H1 (cell line): ENCODE results near the gene NAXE. TPM values are rescaled to one million over a fixed set of nuclear protein-coding genes. Genes with fewer than 3 reads are reported as not detected.

Experiments used
- ASH2L ChIP-seq: fragments of 200-600, 300-600 bp; sonication (generic); IDR thresholded peaks from one replicate; pipeline ENCODE4 v1.7.1; 2017; ENCODE audit warnings: low read length
- BACH1 ChIP-seq: IDR thresholded peaks from 2 replicates; pipeline ENCODE4 v1.6.1; 2012; ENCODE audit warnings: low read length, improper control_type of control experiment
- CEBPB ChIP-seq: IDR thresholded peaks from 2 replicates; pipeline ENCODE4 v1.6.1; 2012; ENCODE audit warnings: low read depth, low read length
- EGR1 ChIP-seq: IDR thresholded peaks from 2 replicates; pipeline ENCODE4 v1.6.1; 2011; ENCODE audit warnings: low read depth, low read length, borderline replicate concordance
- EZH2 ChIP-seq: fragments of 200-600 bp; sonication (generic); IDR thresholded peaks from 2 replicates; pipeline ENCODE4 v1.7.1; 2012; ENCODE audit warnings: low read depth, mild to moderate bottlenecking, moderate library complexity, low read length, inconsistent platforms; ENCODE audit not compliant: severe bottlenecking
- GABPA ChIP-seq: IDR thresholded peaks from 2 replicates; pipeline ENCODE4 v1.6.1; 2011; ENCODE audit warnings: mild to moderate bottlenecking, low read length, moderate library complexity, borderline replicate concordance; ENCODE audit not compliant: insufficient read depth
- NANOG ChIP-seq: IDR thresholded peaks from 2 replicates; pipeline ENCODE4 v1.6.1; 2011; ENCODE audit warnings: low read length, low read depth, mild to moderate bottlenecking, inconsistent platforms; ENCODE audit not compliant: insufficient read depth, poor library complexity, severe bottlenecking
- NRF1 ChIP-seq: IDR thresholded peaks from 2 replicates; pipeline ENCODE4 v1.6.1; 2011; ENCODE audit warnings: mild to moderate bottlenecking, low read depth, low read length, improper control_type of control experiment
- POLR2A ChIP-seq, 2 experiments: IDR thresholded peaks; 1 replicate in 1 of 2; 2 replicates in 1 of 2; pipeline ENCODE4 v1.6.1; 2011; ENCODE audit warnings: low read depth in 2 of 2, low read length in 2 of 2, mild to moderate bottlenecking in 2 of 2; ENCODE audit errors: control extremely low read depth in 1 of 2
- POLR2AphosphoS5 ChIP-seq: IDR thresholded peaks from 2 replicates; pipeline ENCODE4 v1.6.1; 2011; ENCODE audit warnings: low read depth, low read length
- RFX5 ChIP-seq: IDR thresholded peaks from 2 replicates; pipeline ENCODE4 v1.6.1; 2011; ENCODE audit warnings: low read depth, low read length, improper control_type of control experiment, borderline replicate concordance
- RXRA ChIP-seq: IDR thresholded peaks from 2 replicates; pipeline ENCODE4 v1.6.1; 2011; ENCODE audit warnings: low read depth, mild to moderate bottlenecking, low read length, moderate library complexity; ENCODE audit not compliant: insufficient read depth
- SIN3A ChIP-seq, 2 experiments: IDR thresholded peaks in 1 of 2; conservative IDR thresholded peaks in 1 of 2; 2 replicates each; pipeline ENCODE4 v1.6.1; 2011 to 2012; ENCODE audit warnings: low read length in 2 of 2, improper control_type of control experiment in 1 of 2, low read depth in 1 of 2, mild to moderate bottlenecking in 1 of 2
- SIRT6 ChIP-seq: IDR thresholded peaks from one replicate; pipeline ENCODE4 v1.7.1; 2012; ENCODE audit warnings: low read length, inconsistent platforms
- SP1 ChIP-seq: IDR thresholded peaks from 2 replicates; pipeline ENCODE4 v1.6.1; 2011; ENCODE audit warnings: low read depth, low read length
- SRF ChIP-seq: IDR thresholded peaks from 2 replicates; pipeline ENCODE4 v1.6.1; 2011; ENCODE audit warnings: mild to moderate bottlenecking, low read depth, low read length, moderate library complexity
- SUZ12 ChIP-seq: fragments of 200-600 bp; sonication (generic); IDR thresholded peaks from 2 replicates; pipeline ENCODE4 v1.6.1; 2012; ENCODE audit warnings: mild to moderate bottlenecking, inconsistent platforms, low read length, moderate library complexity, mixed read lengths
- ZNF274 ChIP-seq: IDR thresholded peaks from 2 replicates; pipeline ENCODE4 v1.7.0; 2012; ENCODE audit warnings: low read length, borderline replicate concordance; ENCODE audit errors: extremely low read depth
- polyA plus RNA-seq, 7 experiments: library from polyadenylated mRNA; depleted of rRNA in 3 of 7; stranded (reverse) in 5 of 7; unstranded in 2 of 7; fragments of >200 nt in 5 of 7; fragments of 200-250 nt in 2 of 7; gene quantifications; 1 replicate in 5 of 7; 2 replicates in 1 of 7; 4 replicates in 1 of 7; pipeline versions ENCODE4 v1.2.1 to v1.2.3, GENCODE V29; 2011 to 2013; ENCODE audit warnings: missing spikeins in 2 of 7, mixed read lengths in 2 of 7
- total RNA-seq: library from RNA; stranded (reverse); fragmentation: NEBNext Ultra II Directional; extraction: Animal tissue kit (Norgen Biotek cat#: 25700); gene quantifications from 2 replicates; pipeline ENCODE4 v1.2.1, GENCODE V29; 2021
- TF ChIP-seq, protein P1 (sequence below): IDR thresholded peaks from 2 replicates; pipeline ENCODE4 v1.6.1; 2012; ENCODE audit warnings: inconsistent platforms
- TF ChIP-seq, protein P2 (sequence below): IDR thresholded peaks from 2 replicates; pipeline ENCODE4 v1.6.1; 2011; ENCODE audit warnings: low read depth, mild to moderate bottlenecking, low read length; ENCODE audit not compliant: insufficient read depth

The NAXE gene
- total and polyA plus RNA-seq, 2 of the 8 experiments (the other 6 are each of a cell fraction or from before 2014, with no cell fraction given): 73.1 to 74.3 TPM

DNA sequence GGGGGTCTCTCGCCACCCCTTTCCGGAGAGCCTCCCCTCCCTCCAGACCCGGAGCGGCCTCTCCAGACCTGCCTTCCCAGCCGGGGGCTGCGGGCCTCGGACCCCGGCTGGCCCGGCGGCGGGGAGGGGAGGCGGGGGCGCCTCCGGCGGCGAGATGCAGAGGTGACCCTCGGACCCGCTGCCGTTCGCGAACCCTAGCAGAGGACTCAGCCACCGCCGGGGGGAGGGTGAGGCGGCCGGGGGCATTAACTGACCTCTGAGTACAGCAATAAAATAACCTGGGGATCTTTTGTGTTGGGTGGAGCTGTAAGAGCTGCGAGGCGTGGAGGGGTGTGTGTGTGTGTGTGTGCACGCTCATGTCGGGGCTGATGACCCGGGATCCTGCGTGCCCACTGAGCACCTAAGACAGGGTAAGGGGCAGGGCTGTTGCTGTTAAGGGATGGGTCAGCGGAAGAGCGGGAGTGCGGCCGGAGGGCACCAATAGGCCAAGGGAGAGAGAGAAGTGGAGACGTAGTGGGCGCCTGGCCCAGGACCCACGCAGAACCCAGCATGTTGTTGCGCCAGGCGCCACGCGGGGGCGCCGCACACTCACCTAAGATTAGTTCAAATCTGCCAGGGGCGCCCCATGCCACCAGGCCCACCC, 34.0 kb downstream of the NAXE start (continued):
- TF ChIP-seq, protein P1, sequence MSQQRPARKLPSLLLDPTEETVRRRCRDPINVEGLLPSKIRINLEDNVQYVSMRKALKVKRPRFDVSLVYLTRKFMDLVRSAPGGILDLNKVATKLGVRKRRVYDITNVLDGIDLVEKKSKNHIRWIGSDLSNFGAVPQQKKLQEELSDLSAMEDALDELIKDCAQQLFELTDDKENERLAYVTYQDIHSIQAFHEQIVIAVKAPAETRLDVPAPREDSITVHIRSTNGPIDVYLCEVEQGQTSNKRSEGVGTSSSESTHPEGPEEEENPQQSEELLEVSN: no peak
- no peak for TF ChIP-seq ZNF274
- no peak for TF ChIP-seq CEBPB
- no peak for TF ChIP-seq SIN3A (conservative IDR thresholded peaks at IDR 0.05 in 1 of 2, IDR thresholded peaks at IDR 0.05 in 1 of 2; ENCODE audit: low read depth in 1 of 2, low read length in 2 of 2)
- TF ChIP-seq POLR2AphosphoS5: no peak
- TF ChIP-seq NANOG: no peak
- TF ChIP-seq BACH1: peak; percentile 56; the same call in 1 of the 2 replicates
- TF ChIP-seq SUZ12: peak; percentile 66
- no peak for TF ChIP-seq ASH2L
- TF ChIP-seq, protein P2, sequence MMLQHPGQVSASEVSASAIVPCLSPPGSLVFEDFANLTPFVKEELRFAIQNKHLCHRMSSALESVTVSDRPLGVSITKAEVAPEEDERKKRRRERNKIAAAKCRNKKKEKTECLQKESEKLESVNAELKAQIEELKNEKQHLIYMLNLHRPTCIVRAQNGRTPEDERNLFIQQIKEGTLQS: no peak
- TF ChIP-seq SIRT6: no peak
- TF ChIP-seq EZH2: no peak
- TF ChIP-seq POLR2A (IDR thresholded peaks at IDR 0.05; ENCODE audit: control extremely low read depth in 1 of 2, low read depth in 2 of 2, low read length in 2 of 2): no peak
- no peak for TF ChIP-seq SP1
- TF ChIP-seq EGR1: no peak
- TF ChIP-seq GABPA: no peak
- no peak for TF ChIP-seq NRF1
- no peak for TF ChIP-seq SRF
- no peak for TF ChIP-seq RFX5
- TF ChIP-seq RXRA: no peak
